Liver (tissue), 9 donors: Measurements from ENCODE around the gene MYOM1. TPM values are rescaled to one million over a fixed set of nuclear protein-coding genes. Genes with fewer than 3 reads are reported as not detected.

Source experiments
- DNase-seq: peaks from one replicate; pipeline ENCODE4 v3.0.0-alpha.2; 2017; ENCODE audit warnings: low spot score
- H3K27ac ChIP-seq, 2 donors: one replicate each; pipeline ENCODE4 v1.7.0; 2013; ENCODE audit warnings: inconsistent platforms in 2 of 2, low read length in 2 of 2, control low read depth in 1 of 2, low read depth in 1 of 2, mild to moderate bottlenecking in 1 of 2
- H3K27me3 ChIP-seq, 4 donors: one replicate each; pipeline versions ENCODE4 v1.6.1 to v1.7.0; 2013; ENCODE audit warnings: low read length in 3 of 4, inconsistent platforms in 1 of 4, mild to moderate bottlenecking in 1 of 4, moderate library complexity in 1 of 4; ENCODE audit not compliant: control insufficient read depth in 4 of 4, insufficient read depth in 4 of 4
- H3K36me3 ChIP-seq, 4 donors: one replicate each; pipeline versions ENCODE4 v1.6.1 to v1.7.0; 2013; ENCODE audit warnings: low read length in 3 of 4, mild to moderate bottlenecking in 3 of 4, low read depth in 1 of 4, moderate library complexity in 1 of 4; ENCODE audit not compliant: control insufficient read depth in 4 of 4, insufficient read depth in 3 of 4
- H3K4me1 ChIP-seq, 4 donors: one replicate each; pipeline versions ENCODE4 v1.6.1 to v1.7.0; 2013; ENCODE audit warnings: low read length in 3 of 4, mild to moderate bottlenecking in 3 of 4, moderate library complexity in 1 of 4; ENCODE audit not compliant: control insufficient read depth in 4 of 4, insufficient read depth in 4 of 4
- H3K4me3 ChIP-seq, 3 donors: one replicate each; pipeline versions ENCODE4 v1.6.1 to v1.7.0; 2013; ENCODE audit warnings: low read length in 3 of 3, control low read depth in 1 of 3, low read depth in 1 of 3, mild to moderate bottlenecking in 1 of 3
- H3K9ac ChIP-seq, 2 donors: one replicate each; pipeline ENCODE4 v1.7.0; 2013; ENCODE audit warnings: low read length in 2 of 2, mild to moderate bottlenecking in 2 of 2, moderate library complexity in 2 of 2, control low read depth in 1 of 2, low read depth in 1 of 2
- H3K9me3 ChIP-seq, 4 donors: one replicate each; pipeline versions ENCODE4 v1.6.1 to v1.7.0; 2013; ENCODE audit warnings: low read length in 3 of 4; ENCODE audit not compliant: control insufficient read depth in 4 of 4
- ATF3 ChIP-seq: IDR thresholded peaks from 2 replicates; pipeline ENCODE4 v1.6.1; 2016; ENCODE audit warnings: antibody characterized with exemption
- CTCF ChIP-seq: fragments of 150-350 bp; IDR thresholded peaks from 2 replicates; pipeline ENCODE4 v1.5.1; 2017; ENCODE audit warnings: improper control_type of control experiment, low read depth, low read length; ENCODE audit not compliant: missing input control
- EGR1 ChIP-seq, 2 donors: IDR thresholded peaks; 2 replicates each; pipeline ENCODE4 v1.6.1; 2016 to 2018; ENCODE audit warnings: antibody characterized with exemption in 2 of 2, low read depth in 2 of 2
- FOXA1 ChIP-seq: IDR thresholded peaks from 2 replicates; pipeline ENCODE4 v1.6.1; 2016; ENCODE audit warnings: antibody characterized with exemption
- FOXA2 ChIP-seq: IDR thresholded peaks from 2 replicates; pipeline ENCODE4 v1.6.1; 2016; ENCODE audit warnings: antibody characterized with exemption
- GABPA ChIP-seq, 2 donors: IDR thresholded peaks in 1 of 2; conservative IDR thresholded peaks in 1 of 2; 2 replicates each; pipeline ENCODE4 v1.6.1; 2016; ENCODE audit warnings: antibody characterized with exemption in 2 of 2, mild to moderate bottlenecking in 1 of 2, moderate library complexity in 1 of 2
- HNF4A ChIP-seq, 2 donors: conservative IDR thresholded peaks; 2 replicates each; pipeline ENCODE4 v1.6.1; 2016; ENCODE audit warnings: antibody characterized with exemption in 2 of 2, mild to moderate bottlenecking in 2 of 2
- JUND ChIP-seq, 2 donors: IDR thresholded peaks; 2 replicates each; pipeline ENCODE4 v1.6.1; 2016; ENCODE audit warnings: antibody characterized with exemption in 2 of 2
- MAX ChIP-seq: IDR thresholded peaks from 2 replicates; pipeline ENCODE4 v1.6.1; 2016; ENCODE audit warnings: antibody characterized with exemption
- NR2F2 ChIP-seq: IDR thresholded peaks from 2 replicates; pipeline ENCODE4 v1.6.1; 2016; ENCODE audit warnings: antibody characterized with exemption
- RAD21 ChIP-seq, 2 donors: IDR thresholded peaks; 2 replicates each; pipeline ENCODE4 v1.6.1; 2016; ENCODE audit warnings: antibody characterized with exemption in 2 of 2, mild to moderate bottlenecking in 2 of 2
- REST ChIP-seq: IDR thresholded peaks from 2 replicates; pipeline ENCODE4 v1.6.1; 2016; ENCODE audit warnings: antibody characterized with exemption, mild to moderate bottlenecking
- RXRA ChIP-seq, 2 donors: IDR thresholded peaks; 2 replicates each; pipeline ENCODE4 v1.6.1; 2017 to 2018; ENCODE audit warnings: antibody characterized with exemption in 2 of 2, mild to moderate bottlenecking in 1 of 2
- SP1 ChIP-seq: IDR thresholded peaks from 2 replicates; pipeline ENCODE4 v1.6.1; 2018; ENCODE audit warnings: antibody characterized with exemption, mild to moderate bottlenecking
- TAF1 ChIP-seq: conservative IDR thresholded peaks from 2 replicates; pipeline ENCODE4 v1.6.1; 2016; ENCODE audit warnings: antibody characterized with exemption, mild to moderate bottlenecking
- YY1 ChIP-seq: IDR thresholded peaks from 2 replicates; pipeline ENCODE4 v1.6.1; 2016; ENCODE audit warnings: antibody characterized with exemption, mild to moderate bottlenecking
- ZBTB33 ChIP-seq: IDR thresholded peaks from 2 replicates; pipeline ENCODE4 v1.6.1; 2016; ENCODE audit warnings: antibody characterized with exemption
- WGBS: extraction: QIAGEN DNeasy Blood & Tissue Kit; methylation state at CpG from one replicate; pipeline ENCODE4 v1.1.7; 2013; 5-methylcytosine and 5-hydroxymethylcytosine counted together
- polyA plus RNA-seq, 2 donors: library from polyadenylated mRNA; stranded (reverse) in 1 of 2; unstranded in 1 of 2; fragments of 200-250 nt in 1 of 2; fragments of >200 nt in 1 of 2; fragmentation: Nextera tagmentation in 1 of 2; extraction: Ambion mirVana in 1 of 2; gene quantifications; one replicate each; pipeline versions ENCODE4 v1.2.1 to v1.2.3, GENCODE V29; 2013 to 2015
- total RNA-seq, 2 donors: library from RNA; depleted of rRNA; stranded (reverse); fragments of >200 nt; gene quantifications; one replicate each; pipeline ENCODE4 v1.2.3, GENCODE V29; 2014
- donor health status: healthy.
- donor health status: healthy.
- donor health status: healthy.
- donor health status: healthy.
- donor health status: healthy.

The MYOM1 gene
- total and polyA plus RNA-seq, 4 donors: 10.1 to 48.4 (median 21.3) TPM

- peaks cover 0 to 11% (median 4%) of the 10 kb centered on the region in 4 donors for H3K4me1 ChIP-seq
- TF ChIP-seq FOXA1 (no peak), FOXA2 (no peak), NR2F2 (no peak), GABPA (IDR thresholded peaks at IDR 0.05 in 1 of 2, conservative IDR thresholded peaks at IDR 0.05 in 1 of 2) (no peak), EGR1 (IDR thresholded peaks at IDR 0.05; ENCODE audit: low read depth in 2 of 2) (no peak), JUND (IDR thresholded peaks at IDR 0.05) (no peak), REST (no peak), HNF4A (conservative IDR thresholded peaks at IDR 0.05) (no peak), CTCF (no peak), ZBTB33 (no peak), RXRA (IDR thresholded peaks at IDR 0.05) (no peak), SP1 (no peak)
- no peaks in the 10 kb centered on the region for H3K27me3 ChIP-seq
- DNase-seq: no peak
- 96% methylated on average over 36 of the region's 36 CpGs for WGBS
- H3K27ac ChIP-seq: no peak overlapping the region
- H3K9me3 ChIP-seq: no peaks in the 10 kb centered on the region
- H3K36me3 ChIP-seq: peaks cover 0 to 3% (median 1%) of the 10 kb centered on the region in 4 donors
- H3K9ac ChIP-seq: no peak overlapping the region
- H3K4me3 ChIP-seq: no peak overlapping the region
Measured at GRCh38 chr18:3214855-3215637, 4.7 kb downstream of the MYOM1 start.

- peaks cover 0 to 4% (median 0%) of the 10 kb centered on the region in 4 donors for H3K4me1 ChIP-seq
- H3K9ac ChIP-seq: no peak overlapping the region
- TF ChIP-seq MAX (no peak), TAF1 (no peak), FOXA2 (no peak), ATF3 (no peak), NR2F2 (no peak), RAD21 (IDR thresholded peaks at IDR 0.05) (no peak), EGR1 (IDR thresholded peaks at IDR 0.05; ENCODE audit: low read depth in 2 of 2) (no peak), JUND (IDR thresholded peaks at IDR 0.05) (no peak), FOXA1 (no peak), HNF4A (conservative IDR thresholded peaks at IDR 0.05) (no peak), CTCF (no peak), SP1 (no peak), YY1 (no peak)
- H3K27me3 ChIP-seq: no peaks in the 10 kb centered on the region
- no peaks in the 10 kb centered on the region for H3K9me3 ChIP-seq
- no peak overlapping the region for H3K27ac ChIP-seq
- H3K36me3 ChIP-seq: peaks cover 0 to 3% (median 1%) of the 10 kb centered on the region in 4 donors
- no peak for DNase-seq
- no peak overlapping the region for H3K4me3 ChIP-seq
- WGBS: 67% methylated on average over 6 of the region's 6 CpGs
Measured at GRCh38 chr18:3213300-3214059, 6.3 kb downstream of the MYOM1 start.
